Left lung (tissue), 10 donors: ENCODE results near the gene SYNJ2BP. TPM values are rescaled to one million over a fixed set of nuclear protein-coding genes. Genes with fewer than 3 reads are reported as not detected.
"Not testable (repeated sequence)": the region's sequence is repeated elsewhere in the genome, so short reads cannot be mapped to it uniquely, and the experiment has no call there.

Source experiments
- ATAC-seq: fragments of 200-7000 bp; cut with Tn5 transposase; one replicate; pipeline ENCODE4 v1.9.1; 2020; ENCODE audit warnings: moderate library complexity
- DNase-seq, 4 donors: peaks; one replicate each; pipeline ENCODE4 v3.0.0-alpha.2; 2013 to 2020
- H3K27ac ChIP-seq, 2 donors: fragments of 200-600 bp; sonication (generic) in 1 of 2; one replicate each; pipeline versions ENCODE4 v1.5.0 to v1.8.0; 2020 to 2021
- H3K27me3 ChIP-seq, 2 donors: fragments of 200-600 bp; sonication (generic) in 1 of 2; one replicate each; pipeline versions ENCODE4 v1.5.0 to v1.8.0; 2020 to 2021
- H3K36me3 ChIP-seq, 2 donors: fragments of 200-600 bp; sonication (generic) in 1 of 2; one replicate each; pipeline versions ENCODE4 v1.5.0 to v1.8.0; 2020 to 2021
- H3K4me1 ChIP-seq, 2 donors: fragments of 200-600 bp; one replicate each; pipeline ENCODE4 v1.8.0; 2021
- H3K4me3 ChIP-seq, 2 donors: fragments of 200-600 bp; sonication (generic) in 1 of 2; one replicate each; pipeline versions ENCODE4 v1.5.0 to v1.8.0; 2020 to 2021; ENCODE audit warnings: mild to moderate bottlenecking in 1 of 2
- H3K9me3 ChIP-seq, 2 donors: fragments of 200-600 bp; sonication (generic) in 1 of 2; one replicate each; pipeline versions ENCODE4 v1.5.0 to v1.8.0; 2020 to 2021
- intact Hi-C, 2 donors: fragments of 100-400 bp; cut with DNase I; formaldehyde crosslinking; loops; one replicate each; pipeline versions ENCODE4 v1.11.2 to v1.14.2; 2022
- polyA plus RNA-seq, 6 donors: library from polyadenylated mRNA; unstranded; fragments of 120-200 nt; gene quantifications; one replicate each; pipeline ENCODE4 v1.2.1, GENCODE V29; 2013; ENCODE audit not compliant: insufficient read length in 6 of 6
- total RNA-seq, 2 donors: library from RNA; stranded (reverse); fragmentation: NEBNext Ultra II Directional; extraction: Animal tissue kit (Norgen Biotek cat#: 25700); gene quantifications; one replicate each; pipeline ENCODE4 v1.2.1, GENCODE V29; 2021
- TF ChIP-seq, protein P1 (sequence below), 2 donors: fragments of 200-600 bp; sonication (generic) in 1 of 2; IDR thresholded peaks; one replicate each; pipeline versions ENCODE4 v1.5.0 to v1.8.0; 2021; ENCODE audit warnings: antibody characterized with exemption in 2 of 2
- donor health status: DM: no; HTN: yes; CAD: no.
- donor health status: DM: no; HTN: no; CAD: no.

SYNJ2BP gene
- total and polyA plus RNA-seq, 8 donors, result 30.3 to 38.9 (median 36.1) TPM

DNA sequence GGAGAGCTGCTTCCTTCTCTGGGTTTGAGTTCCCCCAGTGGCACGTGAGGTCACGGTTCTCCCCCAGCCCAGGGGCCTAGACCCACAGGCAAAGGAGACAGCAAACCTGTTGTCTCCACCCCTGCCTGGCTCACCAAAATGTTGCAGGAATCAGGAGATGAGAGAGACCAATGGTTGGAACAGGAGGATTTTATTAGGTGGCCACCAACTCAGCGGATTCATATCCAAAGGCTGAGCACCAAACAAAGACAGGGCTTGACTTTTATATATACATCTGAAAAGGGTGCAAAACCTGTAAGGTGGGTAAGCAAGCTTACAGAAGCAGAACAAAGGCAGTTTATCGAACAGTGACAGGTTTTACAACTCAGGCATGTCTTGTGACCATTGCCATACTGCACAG, 25.9 kb upstream of the SYNJ2BP start:
- Histone ChIP-seq H3K36me3 (peaks cover 0 to 11% of the 10 kb centered on the region in 2 donors), H3K27ac (no peak overlapping the region), H3K27me3 (no peaks in the 10 kb centered on the region), H3K4me3 (no peak overlapping the region), H3K9me3 (peaks cover 0 to 69% of the 10 kb centered on the region in 2 donors), H3K4me1 (no peaks in the 10 kb centered on the region)
- ATAC-seq (no peak), DNase-seq (no peak)
- intact Hi-C loops, result no loop called here
- TF ChIP-seq, protein P1, sequence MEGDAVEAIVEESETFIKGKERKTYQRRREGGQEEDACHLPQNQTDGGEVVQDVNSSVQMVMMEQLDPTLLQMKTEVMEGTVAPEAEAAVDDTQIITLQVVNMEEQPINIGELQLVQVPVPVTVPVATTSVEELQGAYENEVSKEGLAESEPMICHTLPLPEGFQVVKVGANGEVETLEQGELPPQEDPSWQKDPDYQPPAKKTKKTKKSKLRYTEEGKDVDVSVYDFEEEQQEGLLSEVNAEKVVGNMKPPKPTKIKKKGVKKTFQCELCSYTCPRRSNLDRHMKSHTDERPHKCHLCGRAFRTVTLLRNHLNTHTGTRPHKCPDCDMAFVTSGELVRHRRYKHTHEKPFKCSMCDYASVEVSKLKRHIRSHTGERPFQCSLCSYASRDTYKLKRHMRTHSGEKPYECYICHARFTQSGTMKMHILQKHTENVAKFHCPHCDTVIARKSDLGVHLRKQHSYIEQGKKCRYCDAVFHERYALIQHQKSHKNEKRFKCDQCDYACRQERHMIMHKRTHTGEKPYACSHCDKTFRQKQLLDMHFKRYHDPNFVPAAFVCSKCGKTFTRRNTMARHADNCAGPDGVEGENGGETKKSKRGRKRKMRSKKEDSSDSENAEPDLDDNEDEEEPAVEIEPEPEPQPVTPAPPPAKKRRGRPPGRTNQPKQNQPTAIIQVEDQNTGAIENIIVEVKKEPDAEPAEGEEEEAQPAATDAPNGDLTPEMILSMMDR (IDR thresholded peaks at IDR 0.05), result no peak

DNA sequence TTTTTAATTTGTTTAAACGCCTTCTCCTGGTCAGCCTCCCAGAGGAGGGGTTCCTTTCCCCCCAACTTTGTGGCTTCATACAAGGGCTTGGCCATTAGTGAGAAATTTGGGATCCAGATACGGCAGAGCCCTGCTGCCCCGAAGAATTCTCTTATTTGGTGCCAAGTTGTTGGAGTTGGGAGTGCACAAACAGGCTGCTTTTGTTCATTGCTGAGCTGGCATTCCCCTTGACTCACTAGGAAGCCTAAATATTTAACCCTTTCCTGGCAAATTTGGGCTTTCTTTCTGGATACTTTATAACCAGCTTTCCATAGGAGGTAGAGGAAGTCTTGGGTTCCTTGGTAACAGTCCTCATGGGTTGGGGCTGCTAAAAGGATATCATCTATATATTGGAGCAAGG, 24.8 kb upstream of the SYNJ2BP start:
- Histone ChIP-seq H3K36me3 (peaks cover 0 to 11% of the 10 kb centered on the region in 2 donors), H3K4me1 (no peaks in the 10 kb centered on the region), H3K9me3 (peaks cover 0 to 78% of the 10 kb centered on the region in 2 donors), H3K4me3 (no peak overlapping the region), H3K27ac (no peak overlapping the region), H3K27me3 (no peaks in the 10 kb centered on the region)
- ATAC-seq (no peak), DNase-seq (no peak)
- intact Hi-C loops, result no loop called here
- TF ChIP-seq, protein P1 (IDR thresholded peaks at IDR 0.05), result no peak

DNA sequence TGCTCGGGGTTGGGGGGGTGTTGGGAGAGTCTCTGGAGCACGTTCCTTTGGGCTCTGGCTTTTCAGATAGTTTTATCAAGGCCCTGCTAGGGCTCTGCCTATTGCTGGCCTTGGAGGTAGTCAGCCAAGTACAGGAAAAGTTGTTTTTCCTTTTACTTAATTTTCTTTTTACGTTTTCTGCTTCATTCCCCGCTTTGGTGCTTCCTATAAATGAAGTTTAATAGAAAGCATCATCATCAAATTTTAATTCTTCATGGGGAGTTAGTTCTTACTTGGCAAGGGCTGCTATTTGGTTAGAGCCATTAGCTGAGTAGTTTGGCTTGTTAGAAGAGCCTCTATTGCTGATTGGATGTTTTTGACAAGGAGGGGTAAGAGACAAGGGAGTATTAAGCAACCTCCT, 20.0 kb upstream of the SYNJ2BP start:
- H3K36me3 ChIP-seq, result no peaks in the 10 kb centered on the region
- no peak for DNase-seq
- no peaks in the 10 kb centered on the region for H3K27me3 ChIP-seq
- peaks cover 0 to 68% of the 10 kb centered on the region in 2 donors for H3K9me3 ChIP-seq
- intact Hi-C loops, result no loop called here
- no peaks in the 10 kb centered on the region for H3K4me1 ChIP-seq
- no peak overlapping the region for H3K27ac ChIP-seq
- TF ChIP-seq, protein P1 (IDR thresholded peaks at IDR 0.05), result no peak
- H3K4me3 ChIP-seq, result no peak overlapping the region
- ATAC-seq, result no peak

GRCh38 chr14:70426555-70426954, 9.7 kb upstream of the SYNJ2BP start:
- intact Hi-C loops, H3K27me3 ChIP-seq, H3K4me3 ChIP-seq, H3K27ac ChIP-seq, H3K36me3 ChIP-seq, ATAC-seq, H3K4me1 ChIP-seq, DNase-seq: not testable (repeated sequence)
- peaks cover 0 to 13% of the 10 kb centered on the region in 2 donors for H3K9me3 ChIP-seq

DNA sequence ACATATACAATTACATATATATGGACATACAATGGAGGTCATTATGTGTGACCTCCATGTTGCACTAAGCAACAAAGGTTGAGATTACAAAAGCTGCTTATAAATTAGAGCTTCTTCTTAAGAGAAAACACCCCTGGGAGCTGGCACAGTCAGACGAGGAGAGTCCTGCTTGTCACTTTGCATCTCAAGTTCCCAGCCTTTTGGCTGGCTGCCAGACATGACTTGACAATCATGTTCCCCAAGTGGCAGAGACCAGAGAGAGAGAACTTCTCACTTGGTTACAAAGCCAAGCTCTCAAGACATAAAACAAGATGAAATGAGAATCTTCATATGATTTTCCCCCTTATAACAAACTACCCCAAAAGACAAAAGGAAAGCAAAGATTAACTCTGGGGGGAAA, 8.5 kb upstream of the SYNJ2BP start:
- no peak overlapping the region for H3K27ac ChIP-seq
- peaks cover 0 to 5% of the 10 kb centered on the region in 2 donors for H3K9me3 ChIP-seq
- intact Hi-C loops, result no loop called here
- no peak overlapping the region for H3K4me3 ChIP-seq
- TF ChIP-seq, protein P1 (IDR thresholded peaks at IDR 0.05), result no peak
- H3K4me1 ChIP-seq, result no peaks in the 10 kb centered on the region
- ATAC-seq (no peak), DNase-seq (no peak)
- no peaks in the 10 kb centered on the region for H3K36me3 ChIP-seq
- no peaks in the 10 kb centered on the region for H3K27me3 ChIP-seq

- ATAC-seq, result no peak
- intact Hi-C loops, result no loop called here
- H3K27me3 ChIP-seq, result no peaks in the 10 kb centered on the region
- DNase-seq, result no peak
- no peak overlapping the region for H3K4me3 ChIP-seq
- H3K4me1 ChIP-seq, result no peaks in the 10 kb centered on the region
- TF ChIP-seq, protein P1 (IDR thresholded peaks at IDR 0.05), result no peak
- H3K9me3 ChIP-seq, result no peaks in the 10 kb centered on the region
- no peaks in the 10 kb centered on the region for H3K36me3 ChIP-seq
- H3K27ac ChIP-seq, result no peak overlapping the region
These were observed 5.6 kb upstream of the SYNJ2BP start for GRCh38 chr14:70422538-70422937.

DNA sequence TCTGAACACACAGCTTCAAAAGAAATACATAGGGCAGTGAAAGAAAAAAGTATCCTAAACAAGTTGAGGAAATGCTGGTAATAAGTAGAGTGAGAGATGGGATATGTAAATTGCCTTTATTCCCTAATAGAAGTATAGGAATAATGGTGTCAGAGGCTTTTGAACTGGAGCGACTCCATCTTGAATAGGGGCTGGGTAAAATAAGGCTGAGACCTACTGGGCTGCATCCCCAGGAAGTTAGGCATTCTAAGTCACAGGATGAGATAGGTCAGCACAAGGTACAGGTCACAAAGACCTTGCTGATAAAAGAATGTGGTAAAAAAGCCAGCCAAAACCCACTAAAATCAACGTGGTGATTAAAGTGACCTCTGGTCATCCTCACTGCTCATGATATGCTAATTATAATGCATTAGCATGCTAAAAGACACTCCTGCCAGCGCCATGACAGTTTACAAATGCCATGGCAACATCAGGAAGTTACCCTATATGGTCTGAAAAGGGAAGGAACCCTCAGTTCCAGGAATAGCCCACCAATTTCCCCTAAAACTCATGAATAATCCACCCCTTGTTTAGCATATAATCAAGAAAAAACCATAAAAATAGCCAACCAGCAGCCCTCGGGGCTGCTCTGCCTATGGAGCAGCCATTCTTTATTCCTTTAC, 2.5 kb upstream of the SYNJ2BP start:
- H3K9me3 ChIP-seq, H3K36me3 ChIP-seq, H3K4me3 ChIP-seq, DNase-seq, H3K27ac ChIP-seq, ATAC-seq, H3K27me3 ChIP-seq, intact Hi-C loops: not testable (repeated sequence)
- peaks cover 5 to 13% of the 10 kb centered on the region in 2 donors for H3K4me1 ChIP-seq
